ENCODE data around the gene PDK4. TPM values are rescaled to one million over a fixed set of nuclear protein-coding genes. Genes with fewer than 3 reads are reported as not detected.
A peak's percentile ranks its signal among the peaks of the same experiment; 100 is the strongest.

PDK4 gene
- total and polyA plus RNA-seq, 2 of the 13 experiments (the other 11 are each of a cell fraction or from before 2014, with no cell fraction given): 0.04 TPM; not detected in 1

DNA sequence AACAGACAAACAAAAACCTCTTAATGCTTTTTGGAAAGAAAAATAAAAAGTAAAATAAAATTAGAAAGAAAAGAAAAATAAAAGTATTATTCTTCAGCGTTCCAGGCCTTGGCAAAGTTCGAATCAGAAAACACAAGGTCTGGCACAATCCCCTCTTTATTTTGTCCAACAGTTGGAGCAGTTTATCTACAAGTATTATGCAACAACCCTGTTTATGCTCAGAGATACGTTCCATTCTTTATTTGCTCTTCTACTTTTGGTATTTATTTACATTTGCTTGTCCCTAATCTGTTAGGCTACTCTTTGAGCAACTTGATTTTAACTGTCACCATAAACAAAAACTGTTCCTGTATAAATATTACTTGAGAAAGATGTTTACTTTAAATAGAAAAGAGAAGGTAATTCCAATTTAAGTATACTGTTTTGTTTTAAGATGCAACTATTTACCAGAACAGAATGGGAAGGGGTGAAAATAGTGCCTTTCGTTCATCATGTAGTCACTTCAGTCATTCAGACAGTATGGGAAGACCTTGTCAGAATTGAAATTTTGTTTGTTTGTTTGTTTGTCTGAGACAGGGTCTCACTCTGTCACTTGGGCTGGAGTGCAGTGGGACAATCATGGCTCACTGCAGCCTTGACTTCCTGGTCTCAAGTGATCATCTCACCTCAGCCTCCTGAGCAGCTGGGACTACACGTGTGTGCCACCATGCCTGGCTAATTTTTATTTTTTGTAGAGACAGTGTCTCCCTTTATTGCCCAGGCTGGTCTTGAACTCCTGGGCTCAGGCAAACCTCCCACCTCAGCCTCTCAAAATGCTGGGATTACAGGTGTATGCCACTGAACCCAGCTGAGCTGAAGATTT lies 5.7 kb downstream of the PDK4 start (continued):
- TF ChIP-seq, protein P1, sequence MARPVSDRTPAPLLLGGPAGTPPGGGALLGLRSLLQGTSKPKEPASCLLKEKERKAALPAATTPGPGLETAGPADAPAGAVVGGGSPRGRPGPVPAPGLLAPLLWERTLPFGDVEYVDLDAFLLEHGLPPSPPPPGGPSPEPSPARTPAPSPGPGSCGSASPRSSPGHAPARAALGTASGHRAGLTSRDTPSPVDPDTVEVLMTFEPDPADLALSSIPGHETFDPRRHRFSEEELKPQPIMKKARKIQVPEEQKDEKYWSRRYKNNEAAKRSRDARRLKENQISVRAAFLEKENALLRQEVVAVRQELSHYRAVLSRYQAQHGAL (CRISPR knock-in tag; IDR thresholded peaks at IDR 0.05; ENCODE audit: not compliant biosample characterization): no peak
- TF ChIP-seq KLF9 (CRISPR knock-in tag; IDR thresholded peaks at IDR 0.05; ENCODE audit: low read depth) (0 out of 2 replicates have a peak, but pooled peaks have one; percentile 46), IRF2 (CRISPR knock-in tag; IDR thresholded peaks at IDR 0.05) (peak; percentile 65; the same call in 1 of the 2 replicates), SSRP1 (CRISPR knock-in tag; IDR thresholded peaks at IDR 0.05) (no peak), FOXK1 (CRISPR knock-in tag; IDR thresholded peaks at IDR 0.05; ENCODE audit: borderline replicate concordance, low read depth) (peak; percentile 97), HHEX (CRISPR knock-in tag; IDR thresholded peaks at IDR 0.05) (peak; percentile 71; the same call in 1 of the 2 replicates), ZNF501 (CRISPR knock-in tag; IDR thresholded peaks at IDR 0.05) (no peak), ZNF83 (CRISPR knock-in tag; IDR thresholded peaks at IDR 0.05; ENCODE audit: borderline replicate concordance) (no peak), GLI4 (CRISPR knock-in tag; IDR thresholded peaks at IDR 0.05; ENCODE audit: borderline replicate concordance) (no peak), SP140L (CRISPR knock-in tag; IDR thresholded peaks at IDR 0.05; ENCODE audit: borderline replicate concordance) (no peak), ZFP36 (IDR thresholded peaks at IDR 0.05; ENCODE audit: borderline replicate concordance, low read depth, low read length, partially characterized antibody) (no peak), AGO2 (optimal IDR thresholded peaks at IDR 0.05; ENCODE audit: low read depth, low read length) (no peak), NCOA5 (CRISPR knock-in tag; IDR thresholded peaks at IDR 0.05) (no peak), RBFOX2 (IDR thresholded peaks at IDR 0.05; ENCODE audit: low read depth, low read length) (no peak), TOE1 (CRISPR knock-in tag; IDR thresholded peaks at IDR 0.05) (no peak), ZNF720 (CRISPR knock-in tag; IDR thresholded peaks at IDR 0.05) (no peak), BCL6 (CRISPR knock-in tag; IDR thresholded peaks at IDR 0.05) (peak; percentile 97), NCOA2 (CRISPR knock-in tag; IDR thresholded peaks at IDR 0.05) (peak; percentile 92), ESRRA (CRISPR knock-in tag; IDR thresholded peaks at IDR 0.05; ENCODE audit: low read depth) (no peak), STAG1 (CRISPR knock-in tag; IDR thresholded peaks at IDR 0.05) (0 out of 2 replicates have a peak, but pooled peaks have one; percentile 5)
- TF ChIP-seq, protein P2, sequence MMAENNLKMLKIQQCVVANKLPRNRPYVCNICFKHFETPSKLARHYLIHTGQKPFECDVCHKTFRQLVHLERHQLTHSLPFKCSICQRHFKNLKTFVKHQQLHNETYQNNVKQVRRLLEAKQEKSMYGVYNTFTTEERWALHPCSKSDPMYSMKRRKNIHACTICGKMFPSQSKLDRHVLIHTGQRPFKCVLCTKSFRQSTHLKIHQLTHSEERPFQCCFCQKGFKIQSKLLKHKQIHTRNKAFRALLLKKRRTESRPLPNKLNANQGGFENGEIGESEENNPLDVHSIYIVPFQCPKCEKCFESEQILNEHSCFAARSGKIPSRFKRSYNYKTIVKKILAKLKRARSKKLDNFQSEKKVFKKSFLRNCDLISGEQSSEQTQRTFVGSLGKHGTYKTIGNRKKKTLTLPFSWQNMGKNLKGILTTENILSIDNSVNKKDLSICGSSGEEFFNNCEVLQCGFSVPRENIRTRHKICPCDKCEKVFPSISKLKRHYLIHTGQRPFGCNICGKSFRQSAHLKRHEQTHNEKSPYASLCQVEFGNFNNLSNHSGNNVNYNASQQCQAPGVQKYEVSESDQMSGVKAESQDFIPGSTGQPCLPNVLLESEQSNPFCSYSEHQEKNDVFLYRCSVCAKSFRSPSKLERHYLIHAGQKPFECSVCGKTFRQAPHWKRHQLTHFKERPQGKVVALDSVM (CRISPR knock-in tag; IDR thresholded peaks at IDR 0.05): no peak
- TF ChIP-seq, protein P3, sequence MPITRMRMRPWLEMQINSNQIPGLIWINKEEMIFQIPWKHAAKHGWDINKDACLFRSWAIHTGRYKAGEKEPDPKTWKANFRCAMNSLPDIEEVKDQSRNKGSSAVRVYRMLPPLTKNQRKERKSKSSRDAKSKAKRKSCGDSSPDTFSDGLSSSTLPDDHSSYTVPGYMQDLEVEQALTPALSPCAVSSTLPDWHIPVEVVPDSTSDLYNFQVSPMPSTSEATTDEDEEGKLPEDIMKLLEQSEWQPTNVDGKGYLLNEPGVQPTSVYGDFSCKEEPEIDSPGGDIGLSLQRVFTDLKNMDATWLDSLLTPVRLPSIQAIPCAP (CRISPR knock-in tag; IDR thresholded peaks at IDR 0.05; ENCODE audit: low read depth): no peak
- TF ChIP-seq, protein P4, sequence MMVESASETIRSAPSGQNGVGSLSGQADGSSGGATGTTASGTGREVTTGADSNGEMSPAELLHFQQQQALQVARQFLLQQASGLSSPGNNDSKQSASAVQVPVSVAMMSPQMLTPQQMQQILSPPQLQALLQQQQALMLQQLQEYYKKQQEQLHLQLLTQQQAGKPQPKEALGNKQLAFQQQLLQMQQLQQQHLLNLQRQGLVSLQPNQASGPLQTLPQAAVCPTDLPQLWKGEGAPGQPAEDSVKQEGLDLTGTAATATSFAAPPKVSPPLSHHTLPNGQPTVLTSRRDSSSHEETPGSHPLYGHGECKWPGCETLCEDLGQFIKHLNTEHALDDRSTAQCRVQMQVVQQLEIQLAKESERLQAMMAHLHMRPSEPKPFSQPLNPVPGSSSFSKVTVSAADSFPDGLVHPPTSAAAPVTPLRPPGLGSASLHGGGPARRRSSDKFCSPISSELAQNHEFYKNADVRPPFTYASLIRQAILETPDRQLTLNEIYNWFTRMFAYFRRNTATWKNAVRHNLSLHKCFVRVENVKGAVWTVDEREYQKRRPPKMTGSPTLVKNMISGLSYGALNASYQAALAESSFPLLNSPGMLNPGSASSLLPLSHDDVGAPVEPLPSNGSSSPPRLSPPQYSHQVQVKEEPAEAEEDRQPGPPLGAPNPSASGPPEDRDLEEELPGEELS (CRISPR knock-in tag; IDR thresholded peaks at IDR 0.05): peak; percentile 99
- TF ChIP-seq, protein P5, sequence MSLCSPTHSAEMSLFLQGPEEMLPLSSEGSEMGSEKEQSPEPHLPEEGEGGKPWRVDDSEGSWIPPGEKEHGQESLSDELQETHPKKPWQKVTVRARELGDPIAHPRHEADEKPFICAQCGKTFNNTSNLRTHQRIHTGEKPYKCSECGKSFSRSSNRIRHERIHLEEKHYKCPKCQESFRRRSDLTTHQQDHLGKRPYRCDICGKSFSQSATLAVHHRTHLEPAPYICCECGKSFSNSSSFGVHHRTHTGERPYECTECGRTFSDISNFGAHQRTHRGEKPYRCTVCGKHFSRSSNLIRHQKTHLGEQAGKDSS (CRISPR knock-in tag; IDR thresholded peaks at IDR 0.05; ENCODE audit: borderline replicate concordance, low read depth): no peak
